Tibial nerve (tissue), 3 donors: Measurements from ENCODE around the gene ARMC9.

Experiments used
- POLR2A ChIP-seq, 2 donors: fragments of 450-650 bp; IDR thresholded peaks; one replicate each; pipeline ENCODE4 v1.6.1; 2017; ENCODE audit warnings: antibody characterized with exemption in 2 of 2, mild to moderate bottlenecking in 2 of 2, moderate library complexity in 2 of 2
- TF ChIP-seq, protein P1 (sequence below), 5 experiments: fragments of 200-600 bp in 3 of 5; fragments of 450-650 bp in 2 of 5; sonication (generic) in 3 of 5; IDR thresholded peaks; one replicate each; pipeline ENCODE4 v1.5.1; 2016 to 2019; ENCODE audit warnings: antibody characterized with exemption in 5 of 5, mild to moderate bottlenecking in 3 of 5, moderate library complexity in 2 of 5

GRCh38 chr2:231185050-231185725 is 13.2 kb upstream of the ARMC9 start:
- TF ChIP-seq, protein P1, sequence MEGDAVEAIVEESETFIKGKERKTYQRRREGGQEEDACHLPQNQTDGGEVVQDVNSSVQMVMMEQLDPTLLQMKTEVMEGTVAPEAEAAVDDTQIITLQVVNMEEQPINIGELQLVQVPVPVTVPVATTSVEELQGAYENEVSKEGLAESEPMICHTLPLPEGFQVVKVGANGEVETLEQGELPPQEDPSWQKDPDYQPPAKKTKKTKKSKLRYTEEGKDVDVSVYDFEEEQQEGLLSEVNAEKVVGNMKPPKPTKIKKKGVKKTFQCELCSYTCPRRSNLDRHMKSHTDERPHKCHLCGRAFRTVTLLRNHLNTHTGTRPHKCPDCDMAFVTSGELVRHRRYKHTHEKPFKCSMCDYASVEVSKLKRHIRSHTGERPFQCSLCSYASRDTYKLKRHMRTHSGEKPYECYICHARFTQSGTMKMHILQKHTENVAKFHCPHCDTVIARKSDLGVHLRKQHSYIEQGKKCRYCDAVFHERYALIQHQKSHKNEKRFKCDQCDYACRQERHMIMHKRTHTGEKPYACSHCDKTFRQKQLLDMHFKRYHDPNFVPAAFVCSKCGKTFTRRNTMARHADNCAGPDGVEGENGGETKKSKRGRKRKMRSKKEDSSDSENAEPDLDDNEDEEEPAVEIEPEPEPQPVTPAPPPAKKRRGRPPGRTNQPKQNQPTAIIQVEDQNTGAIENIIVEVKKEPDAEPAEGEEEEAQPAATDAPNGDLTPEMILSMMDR (IDR thresholded peaks at IDR 0.05), result no peak
- TF ChIP-seq POLR2A (IDR thresholded peaks at IDR 0.05), result no peak
